Globus pallidus (tissue), 1 donor: ENCODE data around the gene MON1A.
"Not testable (repeated sequence)": the region's sequence is repeated elsewhere in the genome, so short reads cannot be mapped to it uniquely, and the experiment has no call there.

ENCODE experiments used
- DNase-seq: peaks from one replicate; pipeline ENCODE4 v3.0.0-alpha.2; 2015; ENCODE audit warnings: low spot score

The MON1A gene, protein sequence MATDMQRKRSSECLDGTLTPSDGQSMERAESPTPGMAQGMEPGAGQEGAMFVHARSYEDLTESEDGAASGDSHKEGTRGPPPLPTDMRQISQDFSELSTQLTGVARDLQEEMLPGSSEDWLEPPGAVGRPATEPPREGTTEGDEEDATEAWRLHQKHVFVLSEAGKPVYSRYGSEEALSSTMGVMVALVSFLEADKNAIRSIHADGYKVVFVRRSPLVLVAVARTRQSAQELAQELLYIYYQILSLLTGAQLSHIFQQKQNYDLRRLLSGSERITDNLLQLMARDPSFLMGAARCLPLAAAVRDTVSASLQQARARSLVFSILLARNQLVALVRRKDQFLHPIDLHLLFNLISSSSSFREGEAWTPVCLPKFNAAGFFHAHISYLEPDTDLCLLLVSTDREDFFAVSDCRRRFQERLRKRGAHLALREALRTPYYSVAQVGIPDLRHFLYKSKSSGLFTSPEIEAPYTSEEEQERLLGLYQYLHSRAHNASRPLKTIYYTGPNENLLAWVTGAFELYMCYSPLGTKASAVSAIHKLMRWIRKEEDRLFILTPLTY

GRCh38 chr3:49929291-49930167, at the start of gene MON1A:
Gene MON1A, minus strand, starts transcription at chr3:49929811. Its CDS starts 16,465 bp downstream, at chr3:49913346.
- DNase-seq = peak; percentile 90

DNA sequence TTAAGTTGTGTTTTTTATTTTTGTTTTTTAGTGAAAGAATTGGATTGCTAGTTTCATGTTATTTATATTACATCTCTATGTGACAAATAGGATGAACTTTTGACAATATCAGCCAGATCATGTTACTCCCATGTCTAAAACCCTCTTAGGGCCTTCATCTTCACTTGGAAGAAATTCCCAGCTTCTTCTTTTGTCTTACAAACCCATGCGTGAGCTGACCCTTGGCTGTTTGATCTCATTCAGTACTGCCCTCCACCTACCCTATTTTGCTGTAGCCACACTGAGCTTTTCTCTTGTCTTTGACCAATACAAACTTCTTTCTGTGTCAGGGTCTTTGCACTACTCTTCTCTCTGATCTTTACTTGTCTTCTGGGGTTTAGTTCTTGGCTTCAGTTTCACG, 47.3 kb upstream of the MON1A start:
- no peak for DNase-seq

DNA sequence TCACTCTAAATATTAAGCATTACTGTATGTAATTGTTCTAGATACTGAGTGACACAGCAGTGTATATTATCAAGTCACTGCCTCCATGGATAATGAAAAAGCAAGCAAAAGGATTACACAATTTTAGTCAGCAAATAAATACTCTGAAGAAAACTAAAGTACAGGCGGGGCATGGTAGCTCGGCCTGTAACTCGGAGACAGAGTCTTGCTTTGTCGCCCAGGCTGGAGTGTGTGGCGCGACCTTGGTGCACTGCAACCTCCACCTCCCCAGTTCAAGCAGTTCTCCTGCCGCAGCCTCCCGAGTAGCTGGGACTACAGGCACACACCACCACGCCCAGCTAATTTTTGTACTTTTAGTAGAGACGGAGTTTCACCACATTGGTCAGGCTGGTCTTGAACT, 43.0 kb upstream of the MON1A start:
- no peak for DNase-seq

DNA sequence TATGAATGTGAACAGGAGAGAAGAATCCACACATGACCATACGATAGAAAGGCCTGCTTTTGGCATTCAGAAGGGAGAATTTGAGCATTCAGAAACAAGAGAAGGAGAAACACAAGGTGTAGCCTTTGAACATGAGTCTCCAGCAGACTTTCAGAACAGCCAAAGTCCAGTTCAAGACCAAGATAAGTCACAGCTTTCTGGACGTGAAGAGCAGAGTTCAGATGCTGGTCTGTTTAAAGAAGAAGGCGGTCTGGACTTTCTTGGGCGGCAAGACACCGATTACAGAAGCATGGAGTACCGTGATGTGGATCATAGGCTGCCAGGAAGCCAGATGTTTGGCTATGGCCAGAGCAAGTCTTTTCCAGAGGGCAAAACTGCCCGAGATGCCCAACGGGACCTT, 38.7 kb upstream of the MON1A start:
- no peak for DNase-seq

- DNase-seq = peak; percentile 5
Observed at GRCh38 chr3:49967291-49967690, 37.7 kb upstream of the MON1A start.

- DNase-seq = no peak
Observed at GRCh38 chr3:49966233-49966942, 36.8 kb upstream of the MON1A start.

- no peak for DNase-seq
Observed at GRCh38 chr3:49955636-49956035, 26.0 kb upstream of the MON1A start.

DNA sequence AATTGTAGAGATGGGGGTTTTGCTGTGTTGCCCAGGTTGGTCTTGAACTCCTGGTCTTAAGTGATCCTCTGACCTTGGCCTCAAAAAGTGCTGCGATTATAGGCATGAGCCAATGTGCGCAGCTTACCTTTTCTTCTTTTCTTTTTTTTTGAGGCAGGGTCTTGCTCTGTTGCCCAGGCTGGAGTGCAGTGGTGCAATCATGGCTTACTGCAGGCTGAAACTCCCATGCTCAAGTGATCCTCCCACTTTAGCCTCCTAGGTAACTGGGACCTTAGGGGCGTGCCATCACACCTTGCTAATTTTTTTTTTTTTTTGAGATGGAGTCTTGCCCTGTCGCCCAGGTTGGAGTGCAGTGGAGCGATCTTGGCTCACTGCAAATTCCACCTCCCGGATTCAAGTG, 23.3 kb upstream of the MON1A start:
- no peak for DNase-seq

- DNase-seq = no peak
Observed at GRCh38 chr3:49942651-49943050, 13.0 kb upstream of the MON1A start.

DNA sequence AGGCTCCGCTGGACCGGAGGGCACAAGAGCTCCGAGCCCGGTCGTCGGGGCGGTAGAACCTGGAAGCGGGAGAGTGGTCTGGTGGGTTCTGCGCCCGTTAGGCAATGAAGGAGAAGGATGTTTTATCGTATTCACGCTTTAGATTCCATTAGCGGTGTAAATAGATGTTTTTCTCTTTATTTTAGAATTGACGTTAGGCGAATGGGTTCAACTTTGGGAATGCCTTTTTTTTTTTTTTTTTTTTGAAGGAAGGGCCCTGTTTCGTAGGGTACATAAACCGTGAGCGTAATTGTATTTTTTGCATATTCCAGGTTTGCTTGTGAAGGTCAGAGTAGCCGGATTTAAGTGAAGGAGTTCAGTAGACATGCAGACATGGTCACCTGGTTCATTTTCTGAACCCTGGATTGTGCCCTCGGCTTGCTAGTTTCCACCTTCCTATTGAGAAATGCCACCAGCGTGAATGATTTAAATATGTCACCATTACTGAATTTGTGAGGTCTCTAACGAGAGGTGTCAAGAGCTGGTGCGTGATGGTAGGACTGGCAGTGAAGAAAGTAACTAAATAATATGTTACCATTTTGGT, 11.1 kb upstream of the MON1A start:
- DNase-seq = no peak

DNA sequence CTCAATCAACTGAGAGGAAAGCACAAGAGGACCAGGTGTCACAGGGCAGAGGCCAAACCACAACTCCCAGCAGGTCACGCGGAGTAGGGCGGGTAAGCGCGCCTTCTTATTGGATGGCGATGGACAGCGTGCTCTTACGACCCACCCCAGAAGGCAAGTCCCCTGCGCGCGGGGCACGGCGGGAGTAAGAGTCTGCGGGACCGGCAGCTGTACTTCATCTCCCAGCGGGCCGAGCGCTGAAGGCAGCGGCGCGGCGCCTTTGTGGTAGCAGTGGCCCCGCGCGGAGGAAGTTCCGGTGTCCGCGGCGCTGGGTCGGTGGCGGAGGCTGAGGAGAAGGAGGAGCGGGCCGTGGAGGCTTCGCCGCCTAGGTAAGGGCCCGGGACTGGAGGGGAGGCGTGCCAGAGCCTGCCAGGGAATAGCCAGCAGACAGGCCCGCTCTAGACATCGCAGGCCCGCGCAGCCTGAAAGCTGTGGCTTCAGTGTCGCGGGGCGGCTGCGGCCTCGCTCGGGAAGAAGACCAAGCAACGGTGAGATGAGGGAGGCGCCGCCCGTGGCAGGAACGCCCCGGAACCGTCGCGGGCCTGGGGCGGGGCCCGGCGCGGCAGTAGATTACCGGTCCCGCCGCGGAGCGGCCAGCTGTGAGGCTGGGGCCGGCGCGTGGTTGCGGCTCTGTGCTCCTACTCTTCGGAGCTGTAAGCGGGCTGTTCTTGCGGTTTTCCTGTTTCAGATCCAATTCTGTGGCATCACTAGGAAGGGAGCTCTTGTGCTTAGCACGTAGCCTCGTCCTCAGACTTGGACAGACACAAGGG, 10.5 kb upstream of the MON1A start, which contains the start of gene RBM6:
TSS of gene RBM6 (plus strand) at position 293 of the 809 bp plus-strand sequence. CDS start 22,492 bp downstream, outside the sequence.
- DNase-seq = peak; percentile 99

DNA sequence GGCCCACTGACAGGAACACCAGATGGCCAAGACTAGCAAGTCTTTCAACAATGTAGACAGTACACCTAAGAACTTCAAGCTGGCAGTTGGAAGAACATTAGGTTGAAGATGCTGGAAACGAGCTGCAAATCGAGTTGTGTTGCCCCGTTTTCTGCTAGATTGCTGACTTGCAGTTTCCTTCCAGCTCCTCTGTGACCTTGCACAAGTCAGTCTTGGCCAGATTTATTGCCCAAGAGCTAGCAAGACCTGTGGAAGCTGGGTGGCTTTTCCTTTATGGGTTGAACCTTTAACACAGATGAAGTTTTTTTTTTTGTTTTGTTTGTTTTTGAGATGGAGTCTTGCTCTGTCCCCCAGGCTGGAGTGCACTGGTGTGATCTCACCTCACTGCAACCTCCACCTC, 7.5 kb upstream of the MON1A start:
- no peak for DNase-seq

DNA sequence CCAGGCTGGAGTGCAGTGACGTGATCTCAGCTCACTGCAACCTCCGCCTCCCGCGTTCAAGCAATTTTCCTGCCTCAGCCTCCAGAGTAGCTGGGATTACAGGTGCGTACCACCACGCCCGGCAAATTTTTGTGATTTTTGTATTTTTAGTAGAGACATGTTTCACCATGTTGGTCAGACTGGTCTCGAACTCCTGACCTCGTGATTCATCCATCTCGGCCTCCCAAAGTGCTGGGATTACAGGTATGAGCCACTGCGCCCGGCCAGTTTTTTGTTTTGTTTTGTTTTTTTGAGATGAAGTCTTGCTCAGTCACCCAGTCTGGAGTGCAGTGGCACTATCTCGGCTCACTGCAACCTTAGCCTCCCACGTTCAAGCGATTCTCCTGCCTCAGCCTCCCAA, 2.7 kb upstream of the MON1A start:
- DNase-seq = not testable (repeated sequence)

DNA sequence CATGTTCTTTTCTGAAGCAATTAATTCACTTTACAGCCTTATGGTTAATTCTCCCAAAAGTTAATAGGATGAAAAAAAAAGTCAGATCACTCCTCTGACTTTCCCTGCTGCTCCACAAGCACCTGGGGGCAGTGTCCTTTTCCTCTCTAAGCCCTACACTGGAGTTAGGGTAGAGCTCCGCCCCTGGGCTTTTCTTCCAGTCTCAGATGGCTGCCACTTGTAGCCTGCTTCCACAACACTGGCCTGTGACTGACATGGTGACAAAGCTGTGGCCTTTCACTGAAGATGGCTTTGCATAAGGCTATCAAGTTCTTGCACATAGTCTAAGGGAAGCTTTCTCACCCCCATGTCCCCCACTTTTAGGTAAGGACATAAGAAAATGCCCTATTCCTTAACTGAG, 1.3 kb upstream of the MON1A start:
- no peak for DNase-seq

- DNase-seq = no peak
Observed at GRCh38 chr3:49930168-49930690, 618 bp upstream of the MON1A start.

- no peak for DNase-seq
Observed at GRCh38 chr3:49928481-49929017, 1.1 kb downstream of the MON1A start.

GRCh38 chr3:49927798-49928197, 1.8 kb downstream of the MON1A start:
- DNase-seq = no peak

DNA sequence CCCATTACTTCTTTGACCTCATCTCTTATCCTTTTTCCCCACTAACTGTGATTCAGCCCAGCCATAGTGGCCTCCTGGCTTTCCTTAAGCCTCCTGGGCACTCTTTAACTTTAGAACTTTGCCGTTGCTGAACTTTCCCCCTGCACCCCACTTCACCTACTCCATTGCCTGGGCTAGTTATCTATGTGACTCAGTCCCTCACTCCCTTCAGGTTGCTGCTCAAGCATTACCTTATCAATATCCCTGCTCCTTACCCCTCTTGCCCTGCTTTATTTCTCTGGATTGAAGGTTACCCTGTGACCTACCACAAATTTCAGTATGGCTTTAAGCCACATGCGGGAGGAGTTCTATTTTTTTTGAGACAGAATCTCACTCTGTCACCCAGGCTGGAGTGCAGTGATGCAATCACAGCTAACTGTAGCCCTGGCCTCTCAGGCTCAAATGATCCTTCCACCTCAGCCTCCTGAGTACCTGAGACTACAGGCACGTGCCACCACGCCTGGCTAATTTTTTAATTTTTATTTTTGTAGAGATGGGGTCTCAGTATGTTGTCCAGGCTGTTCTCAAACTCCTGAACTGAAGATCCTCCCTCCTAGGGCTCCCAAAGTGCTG, 3.4 kb downstream of the MON1A start:
- DNase-seq = no peak

DNA sequence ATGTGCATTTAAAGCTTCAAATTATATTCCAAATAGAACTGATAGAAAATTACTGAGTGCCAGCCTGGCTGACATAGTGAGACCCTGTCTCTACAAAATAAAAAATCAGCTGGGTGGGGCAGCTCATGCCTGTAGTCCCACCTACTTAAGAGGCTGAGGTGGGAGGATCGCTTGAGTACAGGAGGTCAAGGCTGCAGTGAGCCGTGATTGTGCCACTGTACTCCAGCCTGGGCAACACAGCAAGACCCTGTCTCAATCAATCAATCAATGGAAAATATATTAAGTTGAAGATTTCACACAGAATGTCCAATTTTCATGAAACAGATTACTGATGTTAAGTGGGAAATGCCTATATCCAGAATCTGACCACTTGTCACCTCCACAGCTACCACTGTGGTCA, 4.1 kb downstream of the MON1A start:
- no peak for DNase-seq

DNA sequence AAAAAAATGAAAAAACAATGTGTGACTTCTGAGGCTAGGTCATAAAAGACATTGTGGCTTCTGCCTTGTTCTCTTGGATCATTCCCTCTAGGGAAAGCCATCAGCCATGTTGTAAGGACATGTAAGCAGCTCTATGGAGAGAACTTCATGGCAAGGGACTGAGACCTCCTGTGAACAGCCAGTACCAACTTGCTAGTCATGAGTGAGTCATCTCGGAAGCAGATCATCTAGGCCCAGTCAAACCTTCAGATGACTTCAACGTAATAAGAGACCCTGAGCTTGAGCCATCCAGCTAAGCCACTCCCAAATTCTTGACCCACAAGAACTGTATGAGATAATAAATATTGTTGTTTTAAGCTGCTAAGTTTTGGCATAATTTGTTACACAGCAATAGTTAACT, 4.9 kb downstream of the MON1A start:
- DNase-seq = no peak
